ENCODE measurements around the gene SUB1.
"Not testable (repeated sequence)": the region's sequence is repeated elsewhere in the genome, so short reads cannot be mapped to it uniquely, and the experiment has no call there.

Gene SUB1

GRCh38 chr5:32566319-32567111 is 18.8 kb upstream of the SUB1 start:
- no peak for DNase-seq

- no peak for DNase-seq
Measured at GRCh38 chr5:32571128-32571527, 14.2 kb upstream of the SUB1 start.

GRCh38 chr5:32572778-32573480 is 12.4 kb upstream of the SUB1 start:
- DNase-seq = peak; percentile 30

GRCh38 chr5:32573481-32573854 is 11.9 kb upstream of the SUB1 start:
- DNase-seq = not testable (repeated sequence)

GRCh38 chr5:32574540-32575175 is 10.7 kb upstream of the SUB1 start:
- no peak for DNase-seq

GRCh38 chr5:32578363-32578762 is 7.0 kb upstream of the SUB1 start:
- no peak for DNase-seq

GRCh38 chr5:32578764-32579163 is 6.6 kb upstream of the SUB1 start:
- DNase-seq = no peak

GRCh38 chr5:32581010-32581785 is 4.2 kb upstream of the SUB1 start:
- no peak for DNase-seq

- peak; percentile 54 for DNase-seq
Measured at GRCh38 chr5:32583582-32584232, 1.6 kb upstream of the SUB1 start.

GRCh38 chr5:32584646-32585045 is 711 bp upstream of the SUB1 start:
- peak; percentile 51 for DNase-seq

- no peak for DNase-seq
Measured at GRCh38 chr5:32585122-32585445, 273 bp upstream of the SUB1 start.

GRCh38 chr5:32586276-32586599 is 881 bp downstream of the SUB1 start:
- DNase-seq = no peak

- no peak for DNase-seq
Measured at GRCh38 chr5:32587067-32587551, 1.8 kb downstream of the SUB1 start.

GRCh38 chr5:32589416-32589815 is 4.1 kb downstream of the SUB1 start:
- DNase-seq = no peak

GRCh38 chr5:32589942-32590869 is 4.8 kb downstream of the SUB1 start:
- peak; percentile 66 for DNase-seq

GRCh38 chr5:32595118-32595517 is 9.8 kb downstream of the SUB1 start:
- peak; percentile 22 for DNase-seq

- DNase-seq = no peak
Measured at GRCh38 chr5:32597041-32597629, 11.8 kb downstream of the SUB1 start.

- DNase-seq = no peak
Measured at GRCh38 chr5:32598260-32598937, 13.0 kb downstream of the SUB1 start.

- DNase-seq = no peak
Measured at GRCh38 chr5:32598997-32599549, 13.7 kb downstream of the SUB1 start.

GRCh38 chr5:32600054-32600622 is 14.8 kb downstream of the SUB1 start:
- no peak for DNase-seq

Data from activated CD4-positive, alpha-beta T cell treated with anti-CD3 and anti-CD28 coated beads, Interleukin-2, amount 50 U/mL, for 16 hours (primary cell).